Fibroblast of the aortic adventitia (primary cell): Measurements from ENCODE around the gene PDE6G. TPM values are rescaled to one million over a fixed set of nuclear protein-coding genes. Genes with fewer than 3 reads are reported as not detected.

Experiments used
- DNase-seq: peaks from one replicate; pipeline ENCODE4 v3.0.0-alpha.2; 2010; ENCODE audit warnings: low read depth
- H3K4me3 ChIP-seq: 2 replicates; pipeline ENCODE4 v1.5.1; 2011; ENCODE audit warnings: low read depth, mild to moderate bottlenecking, control low read depth, low read length, moderate library complexity
- total RNA-seq: library from RNA; depleted of rRNA; stranded (reverse); fragments of >200 nt; gene quantifications from 2 replicates; pipeline ENCODE4 v1.2.3, GENCODE V29; 2012; ENCODE audit warnings: low replicate concordance
- TF ChIP-seq, protein P1 (sequence below): IDR thresholded peaks from 2 replicates; pipeline ENCODE4 v1.5.1; 2011; ENCODE audit warnings: mild to moderate bottlenecking, low read length, control low read depth, inconsistent platforms; ENCODE audit not compliant: insufficient read depth

Gene PDE6G
- total RNA-seq, 1 donor = 0.63 TPM

DNA sequence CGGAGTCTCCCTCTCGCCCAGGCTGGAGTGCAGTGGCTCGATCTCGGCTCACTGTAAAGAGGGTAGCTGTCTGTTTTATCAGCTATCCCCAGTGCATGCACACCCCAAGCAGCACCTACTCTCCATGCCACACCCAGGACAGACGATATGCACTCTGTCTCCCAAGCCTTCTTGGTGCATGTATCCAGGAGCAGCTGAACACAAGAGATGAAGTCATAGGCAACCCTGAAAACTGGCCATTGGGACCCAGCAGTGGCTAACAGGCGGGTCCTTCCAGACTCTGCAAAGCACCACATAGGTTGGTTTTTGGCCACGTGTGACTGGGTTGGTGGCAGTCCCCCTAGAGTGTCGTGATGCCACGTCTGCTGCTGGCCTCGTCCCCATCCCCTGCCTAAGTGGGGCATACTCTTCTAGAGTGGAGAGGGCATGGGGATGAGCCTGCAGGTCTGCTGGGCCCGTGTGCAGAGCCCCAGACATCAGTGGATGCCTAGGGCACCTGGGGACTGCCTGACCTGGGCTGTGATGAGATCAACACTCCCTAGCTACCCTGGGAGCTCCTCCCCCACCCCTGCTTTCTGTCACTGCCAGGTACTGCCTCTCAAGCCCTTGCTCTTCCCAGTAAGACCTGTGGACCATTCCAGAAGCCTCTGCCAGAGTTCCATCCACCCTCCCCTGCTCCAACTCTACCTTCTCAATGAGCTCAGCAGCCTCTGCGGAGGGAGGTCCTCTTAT is 9.3 kb downstream of the PDE6G start:
- H3K4me3 ChIP-seq = no peak overlapping the region
- TF ChIP-seq, protein P1, sequence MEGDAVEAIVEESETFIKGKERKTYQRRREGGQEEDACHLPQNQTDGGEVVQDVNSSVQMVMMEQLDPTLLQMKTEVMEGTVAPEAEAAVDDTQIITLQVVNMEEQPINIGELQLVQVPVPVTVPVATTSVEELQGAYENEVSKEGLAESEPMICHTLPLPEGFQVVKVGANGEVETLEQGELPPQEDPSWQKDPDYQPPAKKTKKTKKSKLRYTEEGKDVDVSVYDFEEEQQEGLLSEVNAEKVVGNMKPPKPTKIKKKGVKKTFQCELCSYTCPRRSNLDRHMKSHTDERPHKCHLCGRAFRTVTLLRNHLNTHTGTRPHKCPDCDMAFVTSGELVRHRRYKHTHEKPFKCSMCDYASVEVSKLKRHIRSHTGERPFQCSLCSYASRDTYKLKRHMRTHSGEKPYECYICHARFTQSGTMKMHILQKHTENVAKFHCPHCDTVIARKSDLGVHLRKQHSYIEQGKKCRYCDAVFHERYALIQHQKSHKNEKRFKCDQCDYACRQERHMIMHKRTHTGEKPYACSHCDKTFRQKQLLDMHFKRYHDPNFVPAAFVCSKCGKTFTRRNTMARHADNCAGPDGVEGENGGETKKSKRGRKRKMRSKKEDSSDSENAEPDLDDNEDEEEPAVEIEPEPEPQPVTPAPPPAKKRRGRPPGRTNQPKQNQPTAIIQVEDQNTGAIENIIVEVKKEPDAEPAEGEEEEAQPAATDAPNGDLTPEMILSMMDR = no peak
- no peak for DNase-seq

DNA sequence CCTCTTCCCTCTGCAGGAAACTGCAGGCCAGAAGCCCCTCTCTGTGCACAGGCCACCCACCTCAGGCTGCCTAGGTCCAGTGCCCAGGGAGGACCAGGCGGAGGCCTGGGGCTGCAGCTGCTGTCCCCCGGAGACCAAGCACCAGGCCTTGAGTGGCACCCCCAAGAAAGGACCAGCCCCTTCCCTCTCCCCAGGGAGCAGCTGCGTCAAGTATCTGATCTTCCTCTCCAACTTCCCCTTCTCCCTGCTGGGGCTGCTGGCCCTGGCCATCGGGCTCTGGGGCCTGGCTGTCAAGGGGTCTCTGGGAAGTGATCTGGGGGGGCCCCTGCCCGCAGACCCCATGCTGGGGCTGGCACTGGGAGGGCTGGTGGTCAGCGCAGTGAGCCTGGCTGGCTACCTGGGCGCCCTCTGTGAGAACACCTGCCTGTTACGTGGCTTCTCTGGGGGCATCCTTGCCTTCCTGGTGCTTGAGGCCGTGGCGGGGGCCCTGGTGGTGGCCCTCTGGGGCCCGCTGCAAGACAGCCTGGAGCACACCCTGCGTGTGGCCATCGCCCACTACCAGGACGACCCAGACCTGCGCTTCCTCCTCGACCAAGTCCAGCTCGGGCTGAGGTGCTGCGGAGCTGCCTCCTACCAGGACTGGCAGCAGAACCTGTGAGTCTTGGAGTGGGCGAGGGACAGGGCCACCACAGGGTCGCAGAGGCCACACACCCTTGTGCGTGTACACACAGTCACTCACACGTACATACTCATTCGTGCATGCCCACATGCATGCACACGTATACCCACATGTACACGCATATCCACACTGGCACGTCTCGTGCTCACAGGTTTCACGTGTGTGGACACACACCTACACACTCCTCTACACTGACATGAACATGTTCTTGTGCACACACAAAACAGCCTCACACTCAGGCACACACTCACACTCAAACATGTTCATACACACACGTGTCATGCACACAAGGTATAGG is 11.1 kb downstream of the PDE6G start:
- H3K4me3 ChIP-seq = no peak overlapping the region
- DNase-seq = no peak
- TF ChIP-seq, protein P1 = no peak

DNA sequence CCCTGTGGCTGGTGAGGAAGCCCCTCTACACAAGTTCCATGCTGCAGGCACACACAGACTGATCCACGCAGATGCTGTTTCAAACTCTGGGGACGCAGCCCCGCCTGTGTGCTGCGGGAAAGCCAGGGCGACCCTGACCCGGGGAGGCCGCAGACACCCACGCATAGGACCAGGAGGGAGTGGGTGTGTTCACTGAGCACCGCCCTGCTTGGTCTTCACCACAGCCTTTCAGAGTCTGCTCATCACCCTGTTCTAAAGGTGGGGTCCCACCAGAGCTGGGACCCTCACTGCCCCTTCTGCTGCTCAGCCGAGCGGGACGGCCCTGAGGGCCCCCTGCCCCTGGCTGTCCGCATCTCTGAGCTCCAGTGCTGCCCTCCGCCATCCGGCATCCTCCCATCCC is 11.8 kb downstream of the PDE6G start:
- DNase-seq = no peak
- no peak overlapping the region for H3K4me3 ChIP-seq
- TF ChIP-seq, protein P1 = no peak

DNA sequence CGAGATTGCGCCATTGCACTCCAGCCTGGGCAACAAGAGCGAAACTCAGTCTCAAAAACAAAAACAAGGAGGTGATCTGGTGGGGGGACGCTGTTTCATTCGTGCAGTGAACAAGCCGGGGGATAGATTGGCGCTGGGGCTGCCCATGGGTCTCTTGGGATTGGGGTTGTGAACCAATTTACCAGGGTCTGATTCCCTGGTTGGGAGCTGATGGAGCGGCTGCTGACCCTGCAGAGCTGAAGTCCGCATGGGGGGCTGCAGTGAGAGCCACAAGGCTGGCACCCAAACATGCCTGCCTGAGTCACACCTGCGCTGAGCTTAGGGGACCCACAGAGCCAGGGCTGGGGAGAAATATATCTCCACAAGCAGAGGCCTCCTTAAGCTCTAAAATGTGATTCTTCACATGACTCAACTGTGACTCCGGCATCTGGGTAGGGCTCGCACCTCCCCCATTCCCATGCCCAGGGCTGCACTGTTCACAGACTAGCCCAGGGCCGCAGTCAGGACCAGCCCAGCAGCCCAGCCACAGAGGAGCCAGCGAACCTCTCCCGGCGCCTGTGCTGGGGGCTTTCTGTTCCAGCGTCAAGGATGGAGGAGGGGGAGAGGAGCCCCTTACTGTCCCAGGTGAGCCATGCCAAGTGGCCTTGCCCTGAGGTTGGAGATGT is 14.4 kb downstream of the PDE6G start:
- peak; percentile 49 for DNase-seq
- TF ChIP-seq, protein P1 = no peak
- no peak overlapping the region for H3K4me3 ChIP-seq

DNA sequence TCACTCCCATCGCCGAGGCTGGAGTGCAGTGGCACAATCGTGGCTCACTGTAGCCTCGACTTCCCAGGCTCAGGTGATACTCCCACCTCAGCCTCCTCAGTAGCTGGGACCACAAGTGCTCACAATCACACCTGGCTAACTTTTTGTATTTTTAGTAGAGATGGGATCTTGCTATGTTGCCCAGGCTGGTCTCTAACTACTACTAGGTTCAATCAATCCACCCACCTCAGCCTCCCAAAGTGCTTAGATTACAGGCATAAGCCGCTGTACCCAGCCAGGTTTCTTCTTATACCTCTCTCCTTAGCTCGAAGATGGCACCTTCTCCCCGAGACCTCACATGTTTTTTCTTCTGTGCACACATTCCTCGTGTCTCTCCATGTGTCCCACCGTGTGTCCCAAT is 16.3 kb downstream of the PDE6G start:
- no peak for DNase-seq
- H3K4me3 ChIP-seq = no peak overlapping the region
- TF ChIP-seq, protein P1 = no peak

DNA sequence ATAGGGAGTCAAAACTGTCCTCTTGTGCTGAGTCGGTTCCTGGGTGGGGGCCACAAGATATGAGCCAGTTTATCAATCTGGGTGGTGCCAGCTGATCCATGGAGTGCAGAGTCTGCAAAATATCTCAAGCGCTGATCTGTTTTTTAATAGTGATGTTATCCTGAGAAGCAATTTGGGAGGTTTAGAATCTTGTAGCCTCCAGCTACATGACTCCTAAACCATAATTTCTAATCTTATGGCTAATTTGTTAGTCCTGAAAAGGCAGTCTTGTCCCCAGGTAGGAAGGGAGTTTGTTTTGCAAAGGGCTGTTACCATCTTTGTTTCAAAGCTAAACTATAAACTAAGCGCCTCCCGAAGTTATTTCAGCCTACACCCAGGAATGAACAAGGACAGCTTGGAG is 17.7 kb downstream of the PDE6G start:
- no peak overlapping the region for H3K4me3 ChIP-seq
- DNase-seq = no peak
- TF ChIP-seq, protein P1 = no peak
